Uterus (tissue), 2 donors: ENCODE results near the gene ZSCAN4.

Experiments used
- CTCF ChIP-seq, 4 experiments: fragments of 200-600 bp in 2 of 4; fragments of 450-650 bp in 2 of 4; sonication (generic) in 2 of 4; IDR thresholded peaks; one replicate each; pipeline ENCODE4 v1.5.1; 2016 to 2019; ENCODE audit warnings: antibody characterized with exemption in 4 of 4, mild to moderate bottlenecking in 2 of 4, moderate library complexity in 1 of 4
- POLR2A ChIP-seq, 2 donors: fragments of 450-650 bp; IDR thresholded peaks; one replicate each; pipeline ENCODE4 v1.6.1; 2016; ENCODE audit warnings: antibody characterized with exemption in 2 of 2, mild to moderate bottlenecking in 1 of 2, moderate library complexity in 1 of 2

DNA sequence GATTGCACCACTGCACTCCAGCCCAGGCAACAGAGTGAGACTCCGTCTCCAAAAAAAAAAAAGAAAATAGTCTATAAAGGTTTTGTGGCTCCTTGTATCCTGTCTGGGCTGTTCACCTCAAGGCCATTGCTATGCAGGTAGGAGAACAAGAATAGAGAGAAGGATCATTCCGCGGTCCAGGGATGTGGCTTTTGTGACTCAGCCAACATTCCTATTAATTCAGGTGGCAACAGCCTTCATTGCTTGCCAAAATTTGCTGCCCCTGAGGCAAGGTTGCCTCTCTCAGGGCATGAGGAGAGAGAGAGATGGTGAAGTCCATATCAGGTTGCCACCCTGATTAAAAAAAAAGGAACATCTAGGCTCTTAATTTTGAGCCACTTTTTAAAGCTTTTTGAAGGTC is 21.0 kb downstream of the ZSCAN4 start:
- TF ChIP-seq CTCF (IDR thresholded peaks at IDR 0.05) = no peak
- TF ChIP-seq POLR2A (IDR thresholded peaks at IDR 0.05) = no peak
